Cardiac muscle cell (in vitro differentiated cells and primary cell): ENCODE measurements around the gene PPP1R3F. TPM values are rescaled to one million over a fixed set of nuclear protein-coding genes. Genes with fewer than 3 reads are reported as not detected.

Experiments
- DNase-seq, 2 donors: peaks; one replicate each; pipeline versions ENCODE4 v3.0.0 to v3.0.0-alpha.2; 2010 to 2017; ENCODE audit warnings: low read depth in 1 of 2, low spot score in 1 of 2
- H3K27ac ChIP-seq: fragments of 200-600 bp; sonication (generic); 2 replicates; pipeline ENCODE4 v1.5.1; 2016
- H3K27me3 ChIP-seq: fragments of 200-600 bp; sonication (generic); 2 replicates; pipeline ENCODE4 v1.6.0; 2016; ENCODE audit warnings: control low read depth
- H3K36me3 ChIP-seq: fragments of 200-600 bp; sonication (generic); 2 replicates; pipeline ENCODE4 v1.5.1; 2016; ENCODE audit warnings: control low read depth
- H3K4me1 ChIP-seq: fragments of 200-600 bp; sonication (generic); 2 replicates; pipeline ENCODE4 v1.8.1; 2017; ENCODE audit warnings: low read depth, mild to moderate bottlenecking, mixed run types
- H3K4me3 ChIP-seq: fragments of 200-600 bp; sonication (generic); 2 replicates; pipeline ENCODE4 v1.5.1; 2016; ENCODE audit warnings: mild to moderate bottlenecking
- H3K9me3 ChIP-seq: fragments of 200-600 bp; sonication (generic); 2 replicates; pipeline ENCODE4 v1.5.1; 2017; ENCODE audit warnings: low read depth, mild to moderate bottlenecking, control low read depth
- polyA plus RNA-seq: library from polyadenylated mRNA; unstranded; fragments of >200 nt; fragmentation: Nextera tagmentation; extraction: Ambion mirVana; gene quantifications from 2 replicates; pipeline ENCODE4 v1.2.1, GENCODE V29; 2016
- total RNA-seq: library from RNA; depleted of rRNA; stranded (reverse); fragments of >200 nt; gene quantifications from 2 replicates; pipeline ENCODE4 v1.2.3, GENCODE V29; 2016
- TF ChIP-seq, protein P1 (sequence below): IDR thresholded peaks from 2 replicates; pipeline ENCODE4 v1.5.1; 2012; ENCODE audit warnings: low read depth, mild to moderate bottlenecking, low read length

Gene PPP1R3F
- total and polyA plus RNA-seq, 2 experiments from 2014 or later, result 24.4 to 32.6 TPM

- Histone ChIP-seq H3K27ac (no peak overlapping the region), H3K27me3 (no peaks in the 10 kb centered on the region), H3K4me1 (no peaks in the 10 kb centered on the region), H3K36me3 (no peaks in the 10 kb centered on the region), H3K4me3 (no peak overlapping the region), H3K9me3 (no peaks in the 10 kb centered on the region)
- DNase-seq, result no peak
- TF ChIP-seq, protein P1, sequence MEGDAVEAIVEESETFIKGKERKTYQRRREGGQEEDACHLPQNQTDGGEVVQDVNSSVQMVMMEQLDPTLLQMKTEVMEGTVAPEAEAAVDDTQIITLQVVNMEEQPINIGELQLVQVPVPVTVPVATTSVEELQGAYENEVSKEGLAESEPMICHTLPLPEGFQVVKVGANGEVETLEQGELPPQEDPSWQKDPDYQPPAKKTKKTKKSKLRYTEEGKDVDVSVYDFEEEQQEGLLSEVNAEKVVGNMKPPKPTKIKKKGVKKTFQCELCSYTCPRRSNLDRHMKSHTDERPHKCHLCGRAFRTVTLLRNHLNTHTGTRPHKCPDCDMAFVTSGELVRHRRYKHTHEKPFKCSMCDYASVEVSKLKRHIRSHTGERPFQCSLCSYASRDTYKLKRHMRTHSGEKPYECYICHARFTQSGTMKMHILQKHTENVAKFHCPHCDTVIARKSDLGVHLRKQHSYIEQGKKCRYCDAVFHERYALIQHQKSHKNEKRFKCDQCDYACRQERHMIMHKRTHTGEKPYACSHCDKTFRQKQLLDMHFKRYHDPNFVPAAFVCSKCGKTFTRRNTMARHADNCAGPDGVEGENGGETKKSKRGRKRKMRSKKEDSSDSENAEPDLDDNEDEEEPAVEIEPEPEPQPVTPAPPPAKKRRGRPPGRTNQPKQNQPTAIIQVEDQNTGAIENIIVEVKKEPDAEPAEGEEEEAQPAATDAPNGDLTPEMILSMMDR, result no peak
Measured at GRCh38 chrX:49233887-49234555, 35.6 kb upstream of the PPP1R3F start.

- Histone ChIP-seq H3K4me1 (no peaks in the 10 kb centered on the region), H3K27ac (no peak overlapping the region), H3K36me3 (no peaks in the 10 kb centered on the region), H3K9me3 (no peaks in the 10 kb centered on the region), H3K4me3 (no peak overlapping the region), H3K27me3 (no peaks in the 10 kb centered on the region)
- TF ChIP-seq, protein P1, result no peak
- no peak for DNase-seq
Measured at GRCh38 chrX:49237060-49237459, 32.5 kb upstream of the PPP1R3F start.

- Histone ChIP-seq H3K9me3 (no peaks in the 10 kb centered on the region), H3K27me3 (no peaks in the 10 kb centered on the region), H3K4me1 (no peaks in the 10 kb centered on the region), H3K4me3 (no peak overlapping the region), H3K27ac (no peak overlapping the region), H3K36me3 (no peaks in the 10 kb centered on the region)
- DNase-seq, result no peak
- TF ChIP-seq, protein P1, result no peak
Measured at GRCh38 chrX:49238735-49239134, 30.9 kb upstream of the PPP1R3F start.

DNA sequence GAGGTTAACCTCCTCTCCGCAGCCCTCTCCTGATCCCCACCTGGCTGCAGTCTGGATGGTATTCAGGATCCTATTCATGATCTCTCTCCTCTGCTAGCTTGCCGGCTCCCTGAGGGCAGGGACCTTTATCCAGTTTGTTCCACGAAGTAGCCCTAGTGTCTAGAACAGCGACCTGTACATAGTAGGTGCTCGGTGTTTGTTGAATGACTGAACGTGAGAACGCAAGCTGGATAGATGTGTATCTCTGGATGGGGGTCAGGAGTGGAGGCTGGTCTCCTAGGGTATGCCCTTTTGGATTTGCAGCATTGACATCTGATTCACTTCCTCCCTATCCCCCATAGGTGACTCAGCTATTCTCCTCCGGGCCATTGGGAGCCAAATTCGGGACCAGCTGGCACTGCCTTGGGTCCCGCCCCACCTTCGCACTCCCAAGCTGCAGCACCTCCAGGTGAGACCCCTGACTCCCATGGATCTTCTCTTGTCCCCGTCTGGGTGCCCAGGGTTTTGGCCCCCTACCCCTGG is 27.0 kb upstream of the PPP1R3F start:
- H3K4me1 ChIP-seq, result no peaks in the 10 kb centered on the region
- no peaks in the 10 kb centered on the region for H3K36me3 ChIP-seq
- H3K9me3 ChIP-seq, result no peaks in the 10 kb centered on the region
- TF ChIP-seq, protein P1, result no peak
- no peak overlapping the region for H3K4me3 ChIP-seq
- no peak overlapping the region for H3K27ac ChIP-seq
- no peak for DNase-seq
- no peaks in the 10 kb centered on the region for H3K27me3 ChIP-seq

GRCh38 chrX:49243166-49243565 is 26.4 kb upstream of the PPP1R3F start:
- Histone ChIP-seq H3K36me3 (no peaks in the 10 kb centered on the region), H3K27ac (no peak overlapping the region), H3K9me3 (no peaks in the 10 kb centered on the region), H3K4me1 (no peaks in the 10 kb centered on the region), H3K27me3 (no peaks in the 10 kb centered on the region), H3K4me3 (no peak overlapping the region)
- TF ChIP-seq, protein P1, result no peak
- no peak for DNase-seq
